ENCODE data around the gene ACSL4.

Gene ACSL4

GRCh38 chrX:109629310-109629709, 103.7 kb downstream of the ACSL4 start:
- Histone ChIP-seq H2AFZ (ENCODE audit: low read depth) (no peak overlapping the region), H3K4me1 (ENCODE audit: low read depth, poor library complexity, severe bottlenecking) (no peaks in the 10 kb centered on the region), H3K27ac (no peak overlapping the region), H3K79me2 (ENCODE audit: insufficient read depth, low read depth) (no peaks in the 10 kb centered on the region), H3K36me3 (ENCODE audit: insufficient read depth) (no peaks in the 10 kb centered on the region), H3K4me2 (no peak overlapping the region), H3K27me3 (ENCODE audit: insufficient read depth, low read depth) (no peaks in the 10 kb centered on the region), H3K4me3 (IDR thresholded peaks at IDR 0.05; ENCODE audit: insufficient read depth, low read depth, low read length) (no peak overlapping the region), H3K9ac (no peak overlapping the region), H4K20me1 (ENCODE audit: insufficient read depth) (no peaks in the 10 kb centered on the region)
- TF ChIP-seq CTCF (conservative IDR thresholded peaks at IDR 0.05; ENCODE audit: low read depth, low read length) = no peak

- no peaks in the 10 kb centered on the region for H3K79me2 ChIP-seq (ENCODE audit: insufficient read depth, low read depth)
- TF ChIP-seq CTCF (conservative IDR thresholded peaks at IDR 0.05; ENCODE audit: low read depth, low read length) = no peak
Measured at GRCh38 chrX:109626637-109627036, 106.4 kb downstream of the ACSL4 start.

GRCh38 chrX:109624641-109625616, 108.1 kb downstream of the ACSL4 start, which contains the start of gene KCNE5:
Gene KCNE5, minus strand, starts transcription at chrX:109625172. Its CDS starts 152 bp downstream, at chrX:109625020.
- no peak within 1 kb of the TSS for H2AFZ ChIP-seq (ENCODE audit: low read depth)
- H3K79me2 ChIP-seq (ENCODE audit: insufficient read depth, low read depth) = no peaks in the 10 kb centered on the region
- H3K27me3 ChIP-seq (ENCODE audit: insufficient read depth, low read depth) = no peaks in the 10 kb centered on the region
- H3K4me3 ChIP-seq (IDR thresholded peaks at IDR 0.05; ENCODE audit: insufficient read depth, low read depth, low read length) = no peak within 1 kb of the TSS
- no peak for TF ChIP-seq CTCF (conservative IDR thresholded peaks at IDR 0.05; ENCODE audit: low read depth, low read length)
- no peaks in the 10 kb centered on the region for H3K4me1 ChIP-seq (ENCODE audit: low read depth, poor library complexity, severe bottlenecking)
- H3K4me2 ChIP-seq = no peak within 1 kb of the TSS
- no peak within 1 kb of the TSS for H3K27ac ChIP-seq
- H3K36me3 ChIP-seq (ENCODE audit: insufficient read depth) = no peaks in the 10 kb centered on the region
- no peak within 1 kb of the TSS for H3K9ac ChIP-seq
- H4K20me1 ChIP-seq (ENCODE audit: insufficient read depth) = no peaks in the 10 kb centered on the region

More at GRCh38 chrX:109626637-109627036, 106.4 kb downstream of the ACSL4 start:
- no peak overlapping the region for H3K27ac ChIP-seq
- no peak overlapping the region for H2AFZ ChIP-seq (ENCODE audit: low read depth)
- H3K4me3 ChIP-seq (IDR thresholded peaks at IDR 0.05; ENCODE audit: insufficient read depth, low read depth, low read length) = no peak overlapping the region
- H3K27me3 ChIP-seq (ENCODE audit: insufficient read depth, low read depth) = no peaks in the 10 kb centered on the region
- H4K20me1 ChIP-seq (ENCODE audit: insufficient read depth) = no peaks in the 10 kb centered on the region
- no peaks in the 10 kb centered on the region for H3K36me3 ChIP-seq (ENCODE audit: insufficient read depth)
- no peak overlapping the region for H3K4me2 ChIP-seq
- no peak overlapping the region for H3K9ac ChIP-seq
- H3K4me1 ChIP-seq (ENCODE audit: low read depth, poor library complexity, severe bottlenecking) = no peaks in the 10 kb centered on the region

GRCh38 chrX:109623997-109624396, 109.1 kb downstream of the ACSL4 start:
- Histone ChIP-seq H3K27me3 (ENCODE audit: insufficient read depth, low read depth) (no peaks in the 10 kb centered on the region), H2AFZ (ENCODE audit: low read depth) (no peak overlapping the region), H3K4me3 (IDR thresholded peaks at IDR 0.05; ENCODE audit: insufficient read depth, low read depth, low read length) (no peak overlapping the region), H4K20me1 (ENCODE audit: insufficient read depth) (no peaks in the 10 kb centered on the region), H3K27ac (no peak overlapping the region), H3K79me2 (ENCODE audit: insufficient read depth, low read depth) (no peaks in the 10 kb centered on the region), H3K9ac (no peak overlapping the region), H3K4me2 (no peak overlapping the region), H3K36me3 (ENCODE audit: insufficient read depth) (no peaks in the 10 kb centered on the region), H3K4me1 (ENCODE audit: low read depth, poor library complexity, severe bottlenecking) (no peaks in the 10 kb centered on the region)
- no peak for TF ChIP-seq CTCF (conservative IDR thresholded peaks at IDR 0.05; ENCODE audit: low read depth, low read length)

All from KMS-11 (cell line).